ENCODE measurements around the gene HNRNPH1.
"Not testable (repeated sequence)": the region's sequence is repeated elsewhere in the genome, so short reads cannot be mapped to it uniquely, and the experiment has no call there.

GRCh38 chr5:179639296-179639695, 15.8 kb upstream of the HNRNPH1 start:
- TF ChIP-seq CTCF, POLR2A (IDR thresholded peaks at IDR 0.05): not testable (repeated sequence)
